ENCODE measurements around the gene SLAIN2. TPM values are rescaled to one million over a fixed set of nuclear protein-coding genes. Genes with fewer than 3 reads are reported as not detected.
A peak's percentile ranks its signal among the peaks of the same experiment; 100 is the strongest.

SLAIN2 gene
- total and polyA plus RNA-seq, 2 experiments from 2014 or later = 21.9 to 27.9 TPM

GRCh38 chr4:48361012-48361400 lies 19.7 kb downstream of the SLAIN2 start:
- H3K27ac ChIP-seq (ENCODE audit: low read depth) = no peak overlapping the region
- no peak overlapping the region for H3K4me3 Mint-ChIP-seq
- no peak overlapping the region for H3K4me3 ChIP-seq
- H3K36me3 ChIP-seq (ENCODE audit: insufficient read depth) = no peaks in the 10 kb centered on the region
- H3F3A ChIP-seq (replicated peaks; ENCODE audit: low read depth) = no peaks in the 10 kb centered on the region
- peaks cover 6% of the 10 kb centered on the region; the same call in 1 of the 2 replicates for H4K20me1 ChIP-seq (replicated peaks; ENCODE audit: insufficient read depth)
- no peak for DNase-seq (ENCODE audit: low spot score)
- no peaks in the 10 kb centered on the region for H3K4me1 ChIP-seq (ENCODE audit: insufficient read depth)
- H3K27me3 Mint-ChIP-seq (ENCODE audit: insufficient read depth, low read depth, poor library complexity) = no peaks in the 10 kb centered on the region
- no peak for TF ChIP-seq CREB1 (CRISPR knock-in tag; IDR thresholded peaks at IDR 0.05; ENCODE audit: low read depth)
- no peak for TF ChIP-seq EZH2phosphoT487 (IDR thresholded peaks at IDR 0.05; ENCODE audit: unreplicated experiment)
- no peak for TF ChIP-seq ETS1 (IDR thresholded peaks at IDR 0.05)
- no peak for TF ChIP-seq STAT1 (IDR thresholded peaks at IDR 0.05; ENCODE audit: unreplicated experiment)
- no peak for TF ChIP-seq EZH2 (IDR thresholded peaks at IDR 0.05; ENCODE audit: low read depth, unreplicated experiment)
- no peak for TF ChIP-seq CTCF (conservative IDR thresholded peaks at IDR 0.05; ENCODE audit: low read depth in 2 of 2)
- no peak for TF ChIP-seq REST (IDR thresholded peaks at IDR 0.05; ENCODE audit: unreplicated experiment)
- TF ChIP-seq ZNF114 (CRISPR knock-in tag; IDR thresholded peaks at IDR 0.05) = no peak
- no peak for TF ChIP-seq ZNF462 (CRISPR knock-in tag; IDR thresholded peaks at IDR 0.05)
- TF ChIP-seq JUNB (IDR thresholded peaks at IDR 0.05; ENCODE audit: unreplicated experiment) = no peak
- TF ChIP-seq ZNF331 (CRISPR knock-in tag; IDR thresholded peaks at IDR 0.05; ENCODE audit: low read depth) = no peak
- TF ChIP-seq NANOG (IDR thresholded peaks at IDR 0.05; ENCODE audit: borderline replicate concordance) = no peak
- no peak for TF ChIP-seq POLR2AphosphoS5 (IDR thresholded peaks at IDR 0.05; ENCODE audit: low read depth)
- no peak overlapping the region for H2AFZ ChIP-seq
- H3K79me2 ChIP-seq (replicated peaks; ENCODE audit: insufficient read depth) = peaks cover 78% of the 10 kb centered on the region
- H3K36me3 Mint-ChIP-seq (ENCODE audit: low read depth) = peaks cover 24% of the 10 kb centered on the region
- H3K9me3 Mint-ChIP-seq = peaks cover 17% of the 10 kb centered on the region
- H3K27ac Mint-ChIP-seq = peak overlapping the region; percentile 9; the same call in 1 of the 2 replicates
- no peak for ATAC-seq
- no peaks in the 10 kb centered on the region for H3K27me3 ChIP-seq (ENCODE audit: insufficient read depth)
- no peak overlapping the region for H3K4me2 ChIP-seq
- H3K9me2 ChIP-seq (ENCODE audit: insufficient read depth) = no peaks in the 10 kb centered on the region
- peaks cover 3% of the 10 kb centered on the region for H3K4me1 Mint-ChIP-seq

Measured in GM23338 (cell line).